ENCODE results near the gene FAM222B.

DNA sequence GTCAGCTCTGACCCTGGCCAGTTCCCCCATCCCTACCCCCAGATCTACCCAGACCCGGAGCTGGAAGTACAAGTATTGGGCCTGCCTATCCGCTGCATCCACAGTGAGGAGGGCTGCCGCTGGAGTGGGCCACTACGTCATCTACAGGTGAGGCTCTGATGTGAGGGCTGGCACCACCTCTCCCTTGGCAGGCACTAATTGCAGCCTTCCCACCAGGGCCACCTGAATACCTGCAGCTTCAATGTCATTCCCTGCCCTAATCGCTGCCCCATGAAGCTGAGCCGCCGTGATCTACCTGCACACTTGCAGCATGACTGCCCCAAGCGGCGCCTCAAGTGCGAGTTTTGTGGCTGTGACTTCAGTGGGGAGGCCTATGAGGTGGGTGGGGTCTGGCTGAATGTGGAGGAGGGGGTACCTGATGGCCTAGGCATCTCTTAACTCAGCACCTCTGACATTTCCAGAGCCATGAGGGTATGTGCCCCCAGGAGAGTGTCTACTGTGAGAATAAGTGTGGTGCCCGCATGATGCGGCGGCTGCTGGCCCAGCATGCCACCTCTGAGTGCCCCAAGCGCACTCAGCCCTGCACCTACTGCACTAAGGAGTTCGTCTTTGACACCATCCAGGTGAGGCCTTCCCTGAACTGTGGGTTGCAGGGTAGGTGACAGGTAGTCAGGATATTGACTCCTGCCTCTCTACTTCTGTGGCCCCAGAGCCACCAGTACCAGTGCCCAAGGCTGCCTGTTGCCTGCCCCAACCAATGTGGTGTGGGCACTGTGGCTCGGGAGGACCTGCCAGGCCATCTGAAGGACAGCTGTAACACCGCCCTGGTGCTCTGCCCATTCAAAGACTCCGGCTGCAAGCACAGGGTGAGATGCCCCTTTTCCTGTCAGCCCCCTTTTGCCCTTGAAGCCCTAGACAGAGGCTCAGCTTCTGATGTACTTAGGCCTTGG, 94.5 kb downstream of the FAM222B start:
- TF ChIP-seq CTCF (IDR thresholded peaks at IDR 0.05) (no peak), POLR2A (IDR thresholded peaks at IDR 0.05) (no peak)

Data from heart left ventricle (tissue), 13 donors.